ENCODE measurements around the gene GAMT.

Gene GAMT

DNA sequence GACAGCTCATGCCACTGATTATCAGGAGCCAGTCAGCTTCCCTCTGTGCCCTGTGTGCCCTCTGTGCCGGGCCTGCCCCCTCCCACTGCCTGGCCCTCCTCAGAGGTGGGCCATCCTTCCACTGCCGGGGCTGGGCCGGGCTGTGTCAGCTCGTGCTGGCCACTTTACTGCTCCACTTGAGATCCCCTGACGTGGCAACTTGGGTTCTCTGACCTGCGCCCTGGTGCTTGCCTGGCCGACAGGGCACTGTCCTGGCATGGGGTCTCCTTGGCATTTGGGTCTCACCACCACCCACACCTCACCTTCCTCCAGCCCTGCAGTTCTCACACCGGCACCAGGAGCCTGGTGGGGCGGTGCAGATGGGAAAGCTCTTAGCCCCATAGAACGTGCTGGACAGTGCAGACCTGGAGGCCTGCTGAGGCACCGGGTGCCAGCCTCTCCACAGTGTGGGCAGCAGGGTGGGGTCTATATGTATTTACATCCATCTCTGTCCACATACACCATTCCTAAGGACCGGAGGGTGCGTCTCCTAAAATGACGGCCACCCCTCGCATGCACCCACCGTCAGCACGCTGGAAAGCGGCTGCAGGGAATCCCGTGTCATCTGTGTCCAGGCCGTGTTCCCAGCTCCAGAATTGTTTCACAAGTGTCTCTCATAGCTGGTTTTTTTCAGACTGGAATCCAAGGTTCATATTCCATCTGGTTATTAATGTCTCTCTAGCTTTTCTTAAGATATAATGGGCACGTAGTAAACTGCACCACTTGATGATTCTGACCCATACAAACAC lies 17.8 kb upstream of the GAMT start:
- no peak overlapping the region for H2AFZ ChIP-seq (ENCODE audit: low read length)
- TF ChIP-seq EZH2phosphoT487 (IDR thresholded peaks at IDR 0.05; ENCODE audit: low read length) (no peak), EZH2 (optimal IDR thresholded peaks at IDR 0.05; ENCODE audit: low read depth, low read length) (no peak)
- TF ChIP-seq, protein P1, sequence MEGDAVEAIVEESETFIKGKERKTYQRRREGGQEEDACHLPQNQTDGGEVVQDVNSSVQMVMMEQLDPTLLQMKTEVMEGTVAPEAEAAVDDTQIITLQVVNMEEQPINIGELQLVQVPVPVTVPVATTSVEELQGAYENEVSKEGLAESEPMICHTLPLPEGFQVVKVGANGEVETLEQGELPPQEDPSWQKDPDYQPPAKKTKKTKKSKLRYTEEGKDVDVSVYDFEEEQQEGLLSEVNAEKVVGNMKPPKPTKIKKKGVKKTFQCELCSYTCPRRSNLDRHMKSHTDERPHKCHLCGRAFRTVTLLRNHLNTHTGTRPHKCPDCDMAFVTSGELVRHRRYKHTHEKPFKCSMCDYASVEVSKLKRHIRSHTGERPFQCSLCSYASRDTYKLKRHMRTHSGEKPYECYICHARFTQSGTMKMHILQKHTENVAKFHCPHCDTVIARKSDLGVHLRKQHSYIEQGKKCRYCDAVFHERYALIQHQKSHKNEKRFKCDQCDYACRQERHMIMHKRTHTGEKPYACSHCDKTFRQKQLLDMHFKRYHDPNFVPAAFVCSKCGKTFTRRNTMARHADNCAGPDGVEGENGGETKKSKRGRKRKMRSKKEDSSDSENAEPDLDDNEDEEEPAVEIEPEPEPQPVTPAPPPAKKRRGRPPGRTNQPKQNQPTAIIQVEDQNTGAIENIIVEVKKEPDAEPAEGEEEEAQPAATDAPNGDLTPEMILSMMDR (IDR thresholded peaks at IDR 0.05; ENCODE audit: low read length): no peak
- H3K27ac ChIP-seq (ENCODE audit: low read length): no peak overlapping the region
- no peak overlapping the region for H3K4me2 ChIP-seq (ENCODE audit: low read depth, low read length)
- H3K9ac ChIP-seq (ENCODE audit: low read length): no peak overlapping the region
- no peaks in the 10 kb centered on the region for H3K27me3 ChIP-seq (replicated peaks; ENCODE audit: insufficient read depth, low read length)
- H3K9me2 ChIP-seq (replicated peaks; ENCODE audit: insufficient read depth, low read length): no peaks in the 10 kb centered on the region
- no peaks in the 10 kb centered on the region for H3K9me3 ChIP-seq (replicated peaks; ENCODE audit: insufficient read depth, low read length)
- peaks cover 52% of the 10 kb centered on the region for H4K20me1 ChIP-seq (ENCODE audit: insufficient read depth, low read length)
- no peaks in the 10 kb centered on the region for H3K4me1 ChIP-seq (ENCODE audit: low read length)
- peaks cover 5% of the 10 kb centered on the region; the same call in 1 of the 2 replicates for H3F3A ChIP-seq (ENCODE audit: insufficient read depth, low read length)
- no peak overlapping the region for H3K4me3 ChIP-seq (ENCODE audit: low read length)
- H3K79me2 ChIP-seq (ENCODE audit: low read length): peaks cover 98% of the 10 kb centered on the region
- no peak for DNase-seq
- H3K36me3 ChIP-seq (replicated peaks; ENCODE audit: insufficient read depth, low read length): peaks cover 44% of the 10 kb centered on the region

DNA sequence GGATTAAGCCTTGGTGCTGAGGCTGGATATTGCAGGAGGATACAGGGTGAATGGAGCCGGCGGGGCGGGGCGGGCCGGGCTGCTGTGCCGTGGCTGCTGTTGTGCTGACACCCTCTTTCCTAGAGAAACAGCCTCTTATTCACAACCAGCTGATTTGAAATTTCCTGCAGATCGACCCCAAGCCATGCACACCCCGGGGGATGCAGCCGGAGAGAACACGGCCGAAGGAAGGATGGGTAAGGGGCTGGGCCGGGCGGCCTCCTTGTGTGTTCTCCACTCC lies 17.1 kb upstream of the GAMT start:
- no peaks in the 10 kb centered on the region for H3K9me3 ChIP-seq (replicated peaks; ENCODE audit: insufficient read depth, low read length)
- no peak overlapping the region for H3K4me2 ChIP-seq (ENCODE audit: low read depth, low read length)
- DNase-seq: no peak
- no peaks in the 10 kb centered on the region for H3K27me3 ChIP-seq (replicated peaks; ENCODE audit: insufficient read depth, low read length)
- H3K4me1 ChIP-seq (ENCODE audit: low read length): peaks cover 4% of the 10 kb centered on the region
- H3K4me3 ChIP-seq (ENCODE audit: low read length): no peak overlapping the region
- no peak overlapping the region for H2AFZ ChIP-seq (ENCODE audit: low read length)
- H3K27ac ChIP-seq (ENCODE audit: low read length): no peak overlapping the region
- H3K9me2 ChIP-seq (replicated peaks; ENCODE audit: insufficient read depth, low read length): no peaks in the 10 kb centered on the region
- H3K79me2 ChIP-seq (ENCODE audit: low read length): peaks cover 99% of the 10 kb centered on the region
- peaks cover 12% of the 10 kb centered on the region for H3F3A ChIP-seq (ENCODE audit: insufficient read depth, low read length)
- TF ChIP-seq EZH2 (optimal IDR thresholded peaks at IDR 0.05; ENCODE audit: low read depth, low read length) (no peak), EZH2phosphoT487 (IDR thresholded peaks at IDR 0.05; ENCODE audit: low read length) (no peak)
- TF ChIP-seq, protein P1 (IDR thresholded peaks at IDR 0.05; ENCODE audit: low read length): no peak
- H3K9ac ChIP-seq (ENCODE audit: low read length): no peak overlapping the region
- H4K20me1 ChIP-seq (ENCODE audit: insufficient read depth, low read length): peaks cover 59% of the 10 kb centered on the region
- H3K36me3 ChIP-seq (replicated peaks; ENCODE audit: insufficient read depth, low read length): peaks cover 42% of the 10 kb centered on the region

DNA sequence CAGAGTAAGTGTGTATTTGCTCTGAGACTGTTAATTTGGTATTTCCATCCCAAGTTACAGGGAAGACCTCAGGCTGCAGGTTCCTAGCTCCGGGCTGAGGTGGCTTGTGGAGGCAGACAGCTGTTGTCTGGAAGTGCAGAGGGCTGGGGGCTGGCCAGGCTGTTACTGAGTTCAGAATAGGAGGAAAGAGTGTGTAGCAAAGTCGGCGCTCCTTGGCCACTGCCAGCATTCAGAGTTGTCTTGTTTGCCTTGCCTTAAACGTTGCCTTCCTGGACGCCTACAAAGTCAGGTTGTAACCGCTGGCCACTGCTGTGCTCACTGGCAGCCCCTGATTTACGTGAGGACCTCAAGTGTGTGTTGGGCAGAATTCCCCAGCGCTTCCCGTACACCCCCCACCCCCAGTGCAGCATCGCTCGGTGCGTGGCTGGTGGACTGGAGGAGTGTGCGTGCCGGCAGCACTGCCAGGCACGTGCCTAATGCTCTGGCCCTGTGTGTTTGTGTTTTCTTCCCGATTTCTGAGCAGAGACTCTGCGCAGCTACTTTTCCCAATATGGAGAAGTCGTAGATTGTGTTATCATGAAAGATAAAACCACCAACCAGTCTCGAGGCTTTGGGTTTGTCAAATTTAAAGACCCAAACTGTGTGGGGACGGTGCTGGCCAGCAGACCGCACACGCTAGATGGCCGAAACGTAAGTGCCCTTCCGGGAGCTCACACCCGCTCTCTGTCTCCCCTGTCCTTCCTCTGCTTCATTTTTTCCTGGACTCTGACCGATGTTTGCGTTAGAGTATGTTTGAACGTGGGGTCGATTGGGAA lies 16.5 kb upstream of the GAMT start:
- Histone ChIP-seq H3K36me3 (replicated peaks; ENCODE audit: insufficient read depth, low read length) (peaks cover 39% of the 10 kb centered on the region), H3K9ac (ENCODE audit: low read length) (no peak overlapping the region), H2AFZ (ENCODE audit: low read length) (no peak overlapping the region)

More for the DNA sequence above, 16.5 kb upstream of the GAMT start:
- DNase-seq: no peak
- Histone ChIP-seq H3K9me3 (replicated peaks; ENCODE audit: insufficient read depth, low read length) (no peaks in the 10 kb centered on the region), H3K27me3 (replicated peaks; ENCODE audit: insufficient read depth, low read length) (no peaks in the 10 kb centered on the region), H4K20me1 (ENCODE audit: insufficient read depth, low read length) (peaks cover 64% of the 10 kb centered on the region), H3K4me1 (ENCODE audit: low read length) (peaks cover 10% of the 10 kb centered on the region), H3K4me2 (ENCODE audit: low read depth, low read length) (no peak overlapping the region), H3K79me2 (ENCODE audit: low read length) (peaks cover 99% of the 10 kb centered on the region), H3K27ac (ENCODE audit: low read length) (no peak overlapping the region), H3K4me3 (ENCODE audit: low read length) (no peak overlapping the region), H3F3A (ENCODE audit: insufficient read depth, low read length) (peaks cover 14% of the 10 kb centered on the region), H3K9me2 (replicated peaks; ENCODE audit: insufficient read depth, low read length) (no peaks in the 10 kb centered on the region)
- no peak for TF ChIP-seq EZH2phosphoT487 (IDR thresholded peaks at IDR 0.05; ENCODE audit: low read length)
- TF ChIP-seq EZH2 (optimal IDR thresholded peaks at IDR 0.05; ENCODE audit: low read depth, low read length): no peak
- TF ChIP-seq, protein P1 (IDR thresholded peaks at IDR 0.05; ENCODE audit: low read length): no peak

All from MM.1S (cell line).